MM.1S (cell line): ENCODE data around the gene PGAM2.

Experiments used
- DNase-seq: peaks from one replicate; pipeline ENCODE4 v3.0.0-alpha.2; 2015
- H2AFZ ChIP-seq: fragments of 300-600 bp; sonication (generic); 2 replicates; pipeline ENCODE4 v1.6.0; 2016; ENCODE audit warnings: antibody characterized with exemption, low read length
- H3F3A ChIP-seq: fragments of 300-600 bp; sonication (generic); 2 replicates; pipeline ENCODE4 v1.6.1; 2016; ENCODE audit warnings: mild to moderate bottlenecking, antibody characterized with exemption, low read length, moderate library complexity, mixed read lengths; ENCODE audit not compliant: insufficient read depth
- H3K27ac ChIP-seq: fragments of 300-600 bp; sonication (generic); 2 replicates; pipeline ENCODE4 v1.5.1; 2016; ENCODE audit warnings: mild to moderate bottlenecking, low read length
- H3K27me3 ChIP-seq: fragments of 300-600 bp; sonication (generic); replicated peaks from 2 replicates; pipeline ENCODE4 v1.6.0; 2016; ENCODE audit warnings: low read length; ENCODE audit not compliant: insufficient read depth
- H3K36me3 ChIP-seq: fragments of 300-600 bp; sonication (generic); replicated peaks from 2 replicates; pipeline ENCODE4 v1.6.1; 2016; ENCODE audit warnings: mild to moderate bottlenecking, low read length, mixed read lengths; ENCODE audit not compliant: insufficient read depth
- H3K4me1 ChIP-seq: fragments of 300-600 bp; sonication (generic); 2 replicates; pipeline ENCODE4 v1.6.1; 2016; ENCODE audit warnings: low read length, mixed read lengths
- H3K4me2 ChIP-seq: fragments of 300-600 bp; sonication (generic); 2 replicates; pipeline ENCODE4 v1.6.0; 2016; ENCODE audit warnings: low read depth, low read length
- H3K4me3 ChIP-seq: fragments of 300-600 bp; sonication (generic); 2 replicates; pipeline ENCODE4 v1.5.1; 2016; ENCODE audit warnings: low read length, mixed read lengths
- H3K79me2 ChIP-seq: fragments of 300-600 bp; sonication (generic); 2 replicates; pipeline ENCODE4 v1.6.1; 2016; ENCODE audit warnings: mixed run types, low read length, mixed read lengths
- H3K9ac ChIP-seq: fragments of 300-600 bp; sonication (generic); 2 replicates; pipeline ENCODE4 v1.6.1; 2016; ENCODE audit warnings: low read length, mixed read lengths
- H3K9me2 ChIP-seq: fragments of 300-600 bp; sonication (generic); replicated peaks from 2 replicates; pipeline ENCODE4 v1.6.1; 2016; ENCODE audit warnings: mild to moderate bottlenecking, low read length, mixed read lengths; ENCODE audit not compliant: insufficient read depth
- H3K9me3 ChIP-seq: fragments of 300-600 bp; sonication (generic); replicated peaks from 2 replicates; pipeline ENCODE4 v1.6.1; 2016; ENCODE audit warnings: mild to moderate bottlenecking, low read length, mixed read lengths; ENCODE audit not compliant: insufficient read depth
- H4K20me1 ChIP-seq: fragments of 300-600 bp; sonication (generic); 2 replicates; pipeline ENCODE4 v1.6.1; 2016; ENCODE audit warnings: mild to moderate bottlenecking, low read length, moderate library complexity, mixed read lengths; ENCODE audit not compliant: insufficient read depth
- EZH2 ChIP-seq: fragments of 300-600 bp; sonication (generic); optimal IDR thresholded peaks from 2 replicates; pipeline ENCODE3; 2017; ENCODE audit warnings: low read depth, mild to moderate bottlenecking, antibody characterized with exemption, low read length, mixed read lengths
- EZH2phosphoT487 ChIP-seq: fragments of 300-600 bp; sonication (generic); IDR thresholded peaks from 2 replicates; pipeline ENCODE4 v1.6.1; 2018; ENCODE audit warnings: antibody characterized with exemption, low read length
- TF ChIP-seq, protein P1 (sequence below): fragments of 300-600 bp; sonication (generic); IDR thresholded peaks from 2 replicates; pipeline ENCODE4 v1.5.1; 2016; ENCODE audit warnings: antibody characterized with exemption, low read length, mixed read lengths

The PGAM2 gene

GRCh38 chr7:44057849-44058758, 7.3 kb downstream of the PGAM2 start:
- Histone ChIP-seq H2AFZ (no peak overlapping the region), H3K4me3 (no peak overlapping the region), H3K36me3 (no peaks in the 10 kb centered on the region; the same call in 1 of the 2 replicates), H4K20me1 (no peaks in the 10 kb centered on the region), H3K79me2 (peaks cover 19% of the 10 kb centered on the region), H3K27ac (no peak overlapping the region), H3K9me3 (no peaks in the 10 kb centered on the region), H3K4me1 (no peaks in the 10 kb centered on the region), H3K9me2 (no peaks in the 10 kb centered on the region), H3K9ac (no peak overlapping the region), H3F3A (no peaks in the 10 kb centered on the region), H3K27me3 (no peaks in the 10 kb centered on the region), H3K4me2 (no peak overlapping the region)
- DNase-seq: no peak
- TF ChIP-seq, protein P1, sequence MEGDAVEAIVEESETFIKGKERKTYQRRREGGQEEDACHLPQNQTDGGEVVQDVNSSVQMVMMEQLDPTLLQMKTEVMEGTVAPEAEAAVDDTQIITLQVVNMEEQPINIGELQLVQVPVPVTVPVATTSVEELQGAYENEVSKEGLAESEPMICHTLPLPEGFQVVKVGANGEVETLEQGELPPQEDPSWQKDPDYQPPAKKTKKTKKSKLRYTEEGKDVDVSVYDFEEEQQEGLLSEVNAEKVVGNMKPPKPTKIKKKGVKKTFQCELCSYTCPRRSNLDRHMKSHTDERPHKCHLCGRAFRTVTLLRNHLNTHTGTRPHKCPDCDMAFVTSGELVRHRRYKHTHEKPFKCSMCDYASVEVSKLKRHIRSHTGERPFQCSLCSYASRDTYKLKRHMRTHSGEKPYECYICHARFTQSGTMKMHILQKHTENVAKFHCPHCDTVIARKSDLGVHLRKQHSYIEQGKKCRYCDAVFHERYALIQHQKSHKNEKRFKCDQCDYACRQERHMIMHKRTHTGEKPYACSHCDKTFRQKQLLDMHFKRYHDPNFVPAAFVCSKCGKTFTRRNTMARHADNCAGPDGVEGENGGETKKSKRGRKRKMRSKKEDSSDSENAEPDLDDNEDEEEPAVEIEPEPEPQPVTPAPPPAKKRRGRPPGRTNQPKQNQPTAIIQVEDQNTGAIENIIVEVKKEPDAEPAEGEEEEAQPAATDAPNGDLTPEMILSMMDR: no peak
- no peak for TF ChIP-seq EZH2
- TF ChIP-seq EZH2phosphoT487: no peak

DNA sequence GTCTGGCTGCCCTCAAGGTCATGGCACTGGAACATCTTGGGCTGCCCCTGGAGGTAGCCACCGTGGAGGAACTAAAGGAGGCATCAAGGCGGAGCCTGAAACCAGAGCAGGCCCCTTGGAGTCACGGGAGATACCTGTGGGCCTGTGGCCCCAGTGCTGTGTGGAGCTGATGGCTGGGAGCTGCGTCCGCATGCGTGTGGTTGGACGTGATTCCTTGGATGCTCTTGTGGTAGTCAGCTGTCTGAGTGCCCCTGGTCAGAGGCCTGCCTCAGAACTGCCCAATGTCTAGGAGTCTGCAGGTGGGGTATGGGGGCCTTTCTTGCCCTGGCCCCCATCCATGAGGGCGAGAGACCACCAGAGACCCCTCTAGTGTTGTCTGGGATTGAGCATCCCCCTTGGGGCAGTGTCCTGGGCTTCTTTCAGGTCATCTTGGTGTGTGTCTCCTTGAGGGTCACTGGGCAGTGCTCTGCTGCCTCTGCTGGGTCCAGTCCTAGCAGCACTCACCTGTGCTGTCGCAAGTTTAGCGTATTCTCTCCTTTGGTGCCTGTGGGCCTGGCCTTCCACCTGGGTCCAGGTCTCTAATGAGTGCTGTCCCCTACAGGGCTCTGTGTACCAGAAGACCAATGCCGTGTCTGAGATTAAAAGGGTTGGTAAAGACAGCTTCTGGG, 8.1 kb downstream of the PGAM2 start:
- Histone ChIP-seq H2AFZ (no peak overlapping the region), H3K36me3 (no peaks in the 10 kb centered on the region; the same call in 1 of the 2 replicates), H3K9me2 (no peaks in the 10 kb centered on the region), H3K27me3 (no peaks in the 10 kb centered on the region), H4K20me1 (no peaks in the 10 kb centered on the region), H3K27ac (no peak overlapping the region), H3K9ac (no peak overlapping the region), H3K9me3 (no peaks in the 10 kb centered on the region), H3K4me1 (no peaks in the 10 kb centered on the region), H3K4me3 (no peak overlapping the region), H3K79me2 (peaks cover 22% of the 10 kb centered on the region), H3K4me2 (no peak overlapping the region), H3F3A (no peaks in the 10 kb centered on the region)
- no peak for TF ChIP-seq EZH2phosphoT487
- DNase-seq: no peak

DNA sequence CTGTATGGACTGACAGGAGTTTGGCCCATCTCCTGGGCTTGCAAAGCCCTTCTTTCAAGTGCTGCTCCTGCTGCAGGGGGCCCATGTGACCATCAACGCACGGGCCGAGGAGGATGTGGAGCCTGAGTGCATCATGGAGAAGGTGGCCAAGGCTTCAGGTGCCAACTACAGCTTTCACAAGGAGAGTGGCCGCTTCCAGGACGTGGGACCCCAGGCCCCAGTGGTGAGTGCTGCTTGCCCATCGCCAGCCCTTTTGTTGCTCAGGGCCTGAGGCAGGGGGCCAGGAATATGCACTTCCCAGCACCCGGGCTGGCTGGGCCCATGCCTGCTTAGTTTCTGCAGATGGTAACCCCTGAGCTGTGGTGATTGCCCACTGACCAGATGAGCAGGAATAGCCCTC, 8.7 kb downstream of the PGAM2 start:
- H3K4me3 ChIP-seq: no peak overlapping the region
- no peaks in the 10 kb centered on the region for H3K9me3 ChIP-seq
- H3K4me1 ChIP-seq: no peaks in the 10 kb centered on the region
- H3K4me2 ChIP-seq: no peak overlapping the region
- H3K36me3 ChIP-seq: no peaks in the 10 kb centered on the region; the same call in 1 of the 2 replicates
- no peak overlapping the region for H3K9ac ChIP-seq
- H2AFZ ChIP-seq: no peak overlapping the region
- no peak overlapping the region for H3K27ac ChIP-seq
- DNase-seq: no peak
- H3K9me2 ChIP-seq: no peaks in the 10 kb centered on the region
- H4K20me1 ChIP-seq: no peaks in the 10 kb centered on the region
- H3K79me2 ChIP-seq: peaks cover 25% of the 10 kb centered on the region
- no peaks in the 10 kb centered on the region for H3K27me3 ChIP-seq
- TF ChIP-seq, protein P1: no peak
- no peak for TF ChIP-seq EZH2
- no peak for TF ChIP-seq EZH2phosphoT487
- H3F3A ChIP-seq: no peaks in the 10 kb centered on the region
